MM.1S (cell line): ENCODE results near the gene GFOD1.

ENCODE experiments used
- EZH2 ChIP-seq: fragments of 300-600 bp; sonication (generic); optimal IDR thresholded peaks from 2 replicates; pipeline ENCODE3; 2017; ENCODE audit warnings: low read depth, mild to moderate bottlenecking, antibody characterized with exemption, low read length, mixed read lengths
- EZH2phosphoT487 ChIP-seq: fragments of 300-600 bp; sonication (generic); IDR thresholded peaks from 2 replicates; pipeline ENCODE4 v1.6.1; 2018; ENCODE audit warnings: antibody characterized with exemption, low read length
- TF ChIP-seq, protein P1 (sequence below): fragments of 300-600 bp; sonication (generic); IDR thresholded peaks from 2 replicates; pipeline ENCODE4 v1.5.1; 2016; ENCODE audit warnings: antibody characterized with exemption, low read length, mixed read lengths

DNA sequence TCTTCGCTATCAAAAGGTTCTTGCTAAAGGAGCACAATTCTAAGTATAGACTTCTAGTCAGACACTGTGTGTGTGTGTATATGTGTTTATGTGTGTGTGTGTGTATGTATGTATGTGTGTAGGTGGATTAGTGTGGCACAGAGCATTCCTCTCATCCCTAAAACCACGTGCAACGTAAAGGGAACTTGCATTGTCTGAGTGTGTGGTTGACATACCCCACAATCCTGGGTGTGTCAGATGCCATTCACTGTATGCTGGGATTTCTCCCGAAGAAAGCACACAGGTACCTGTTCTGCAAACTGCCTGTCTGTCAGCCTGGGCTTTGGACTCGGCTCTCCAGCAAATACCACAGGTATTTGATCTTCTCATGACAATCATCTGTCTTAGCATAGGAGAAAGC is 116.8 kb downstream of the GFOD1 start:
- TF ChIP-seq, protein P1, sequence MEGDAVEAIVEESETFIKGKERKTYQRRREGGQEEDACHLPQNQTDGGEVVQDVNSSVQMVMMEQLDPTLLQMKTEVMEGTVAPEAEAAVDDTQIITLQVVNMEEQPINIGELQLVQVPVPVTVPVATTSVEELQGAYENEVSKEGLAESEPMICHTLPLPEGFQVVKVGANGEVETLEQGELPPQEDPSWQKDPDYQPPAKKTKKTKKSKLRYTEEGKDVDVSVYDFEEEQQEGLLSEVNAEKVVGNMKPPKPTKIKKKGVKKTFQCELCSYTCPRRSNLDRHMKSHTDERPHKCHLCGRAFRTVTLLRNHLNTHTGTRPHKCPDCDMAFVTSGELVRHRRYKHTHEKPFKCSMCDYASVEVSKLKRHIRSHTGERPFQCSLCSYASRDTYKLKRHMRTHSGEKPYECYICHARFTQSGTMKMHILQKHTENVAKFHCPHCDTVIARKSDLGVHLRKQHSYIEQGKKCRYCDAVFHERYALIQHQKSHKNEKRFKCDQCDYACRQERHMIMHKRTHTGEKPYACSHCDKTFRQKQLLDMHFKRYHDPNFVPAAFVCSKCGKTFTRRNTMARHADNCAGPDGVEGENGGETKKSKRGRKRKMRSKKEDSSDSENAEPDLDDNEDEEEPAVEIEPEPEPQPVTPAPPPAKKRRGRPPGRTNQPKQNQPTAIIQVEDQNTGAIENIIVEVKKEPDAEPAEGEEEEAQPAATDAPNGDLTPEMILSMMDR = no peak
- TF ChIP-seq EZH2 (no peak), EZH2phosphoT487 (no peak)
